HuH-7.5 (cell line): Measurements from ENCODE around the gene CHD6.
A peak's percentile ranks its signal among the peaks of the same experiment; 100 is the strongest.
"Not testable (repeated sequence)": the region's sequence is repeated elsewhere in the genome, so short reads cannot be mapped to it uniquely, and the experiment has no call there.

ENCODE experiments used
- DNase-seq: peaks from one replicate; pipeline ENCODE4 v3.0.0; 2011; ENCODE audit warnings: low spot score

CHD6 gene

GRCh38 chr20:41538810-41539596 is 79.2 kb downstream of the CHD6 start:
- DNase-seq: peak; percentile 18

GRCh38 chr20:41537865-41538264 is 80.3 kb downstream of the CHD6 start:
- no peak for DNase-seq

- DNase-seq: not testable (repeated sequence)
Observed at GRCh38 chr20:41535551-41535950, 82.6 kb downstream of the CHD6 start.

GRCh38 chr20:41534842-41535241 is 83.3 kb downstream of the CHD6 start:
- DNase-seq: no peak

GRCh38 chr20:41534170-41534569 is 84.0 kb downstream of the CHD6 start:
- no peak for DNase-seq

GRCh38 chr20:41533537-41534136 is 84.5 kb downstream of the CHD6 start:
- DNase-seq: no peak

GRCh38 chr20:41532935-41533334 is 85.2 kb downstream of the CHD6 start:
- DNase-seq: no peak

- no peak for DNase-seq
Observed at GRCh38 chr20:41531518-41532275, 86.5 kb downstream of the CHD6 start.

GRCh38 chr20:41530923-41531322 is 87.3 kb downstream of the CHD6 start:
- DNase-seq: no peak

- no peak for DNase-seq
Observed at GRCh38 chr20:41526327-41526726, 91.8 kb downstream of the CHD6 start.

- no peak for DNase-seq
Observed at GRCh38 chr20:41524980-41525613, 93.1 kb downstream of the CHD6 start.

- DNase-seq: no peak
Observed at GRCh38 chr20:41523857-41524256, 94.3 kb downstream of the CHD6 start.

GRCh38 chr20:41513829-41514228 is 104.3 kb downstream of the CHD6 start:
- DNase-seq: no peak

- no peak for DNase-seq
Observed at GRCh38 chr20:41512624-41513023, 105.6 kb downstream of the CHD6 start.

- no peak for DNase-seq
Observed at GRCh38 chr20:41510847-41511450, 107.2 kb downstream of the CHD6 start.

GRCh38 chr20:41510224-41510623 is 108.0 kb downstream of the CHD6 start:
- DNase-seq: no peak

GRCh38 chr20:41509316-41510200 is 108.6 kb downstream of the CHD6 start:
- DNase-seq: peak; percentile 25

- no peak for DNase-seq
Observed at GRCh38 chr20:41508335-41508734, 109.8 kb downstream of the CHD6 start.

- DNase-seq: no peak
Observed at GRCh38 chr20:41507851-41508250, 110.3 kb downstream of the CHD6 start.

- no peak for DNase-seq
Observed at GRCh38 chr20:41507436-41507835, 110.7 kb downstream of the CHD6 start.
